HL-60 (cell line): ENCODE data around the gene DNAJC2.
"Not testable (repeated sequence)": the region's sequence is repeated elsewhere in the genome, so short reads cannot be mapped to it uniquely, and the experiment has no call there.

Source experiments
- CTCF ChIP-seq: IDR thresholded peaks from one replicate; pipeline ENCODE4 v1.5.1; 2011; ENCODE audit warnings: low read length, control low read depth, inconsistent platforms; ENCODE audit not compliant: insufficient read depth
- GABPA ChIP-seq: IDR thresholded peaks from 2 replicates; pipeline ENCODE4 v1.6.1; 2012; ENCODE audit warnings: low read depth
- POLR2AphosphoS5 ChIP-seq: IDR thresholded peaks from 2 replicates; pipeline ENCODE4 v1.6.1; 2012; ENCODE audit warnings: low read depth
- SPI1 ChIP-seq: IDR thresholded peaks from 2 replicates; pipeline ENCODE4 v1.6.1; 2012; ENCODE audit warnings: low read depth, mild to moderate bottlenecking, borderline replicate concordance

DNA sequence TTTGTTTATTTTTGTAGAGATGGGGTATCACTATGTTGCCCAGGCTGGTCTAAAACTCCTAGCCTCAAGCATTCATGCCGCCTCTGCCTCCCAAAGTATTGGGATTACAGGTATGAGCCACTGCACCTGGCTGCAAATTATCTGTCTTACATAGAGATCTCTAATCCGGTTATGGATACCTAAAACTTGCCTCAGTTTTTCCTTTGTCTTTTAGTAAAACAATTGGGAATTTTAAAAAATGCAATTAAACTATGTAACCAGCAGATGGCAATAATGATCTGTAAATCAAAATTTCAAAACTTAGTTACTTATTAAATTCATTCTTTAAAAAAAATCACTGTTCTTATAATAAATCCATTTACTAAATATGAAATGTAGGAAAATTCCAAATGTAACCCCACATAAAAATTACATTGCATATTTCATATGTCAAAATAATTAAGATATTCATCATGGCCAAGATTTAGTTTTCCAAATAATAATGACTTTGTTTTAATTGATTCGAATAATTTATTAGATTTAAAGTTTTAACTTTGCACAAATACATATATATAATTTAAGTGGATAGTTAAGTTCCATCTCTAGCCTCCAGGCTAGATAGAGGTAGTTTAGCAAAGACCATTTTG, 61.7 kb downstream of the DNAJC2 start:
- not testable (repeated sequence) for TF ChIP-seq CTCF, SPI1, POLR2AphosphoS5, GABPA
